Stomach (tissue), 4 donors: ENCODE results near the gene CRABP1.

Source experiments
- EP300 ChIP-seq: sonication (generic); formaldehyde crosslinking; IDR thresholded peaks from one replicate; pipeline ENCODE4 v1.6.1; 2017; ENCODE audit warnings: antibody characterized with exemption
- POLR2A ChIP-seq, 4 donors: fragments of 450-650 bp; IDR thresholded peaks; one replicate each; pipeline ENCODE4 v1.6.1; 2016; ENCODE audit warnings: antibody characterized with exemption in 4 of 4, control low read depth in 2 of 4, mild to moderate bottlenecking in 1 of 4, moderate library complexity in 1 of 4
- TF ChIP-seq, protein P1 (sequence below), 7 experiments: fragments of 450-650 bp in 4 of 7; fragments of 200-600 bp in 3 of 7; sonication (generic) in 3 of 7; IDR thresholded peaks; one replicate each; pipeline ENCODE4 v1.5.1; 2016 to 2019; ENCODE audit warnings: antibody characterized with exemption in 7 of 7, control low read depth in 2 of 7, mild to moderate bottlenecking in 1 of 7

DNA sequence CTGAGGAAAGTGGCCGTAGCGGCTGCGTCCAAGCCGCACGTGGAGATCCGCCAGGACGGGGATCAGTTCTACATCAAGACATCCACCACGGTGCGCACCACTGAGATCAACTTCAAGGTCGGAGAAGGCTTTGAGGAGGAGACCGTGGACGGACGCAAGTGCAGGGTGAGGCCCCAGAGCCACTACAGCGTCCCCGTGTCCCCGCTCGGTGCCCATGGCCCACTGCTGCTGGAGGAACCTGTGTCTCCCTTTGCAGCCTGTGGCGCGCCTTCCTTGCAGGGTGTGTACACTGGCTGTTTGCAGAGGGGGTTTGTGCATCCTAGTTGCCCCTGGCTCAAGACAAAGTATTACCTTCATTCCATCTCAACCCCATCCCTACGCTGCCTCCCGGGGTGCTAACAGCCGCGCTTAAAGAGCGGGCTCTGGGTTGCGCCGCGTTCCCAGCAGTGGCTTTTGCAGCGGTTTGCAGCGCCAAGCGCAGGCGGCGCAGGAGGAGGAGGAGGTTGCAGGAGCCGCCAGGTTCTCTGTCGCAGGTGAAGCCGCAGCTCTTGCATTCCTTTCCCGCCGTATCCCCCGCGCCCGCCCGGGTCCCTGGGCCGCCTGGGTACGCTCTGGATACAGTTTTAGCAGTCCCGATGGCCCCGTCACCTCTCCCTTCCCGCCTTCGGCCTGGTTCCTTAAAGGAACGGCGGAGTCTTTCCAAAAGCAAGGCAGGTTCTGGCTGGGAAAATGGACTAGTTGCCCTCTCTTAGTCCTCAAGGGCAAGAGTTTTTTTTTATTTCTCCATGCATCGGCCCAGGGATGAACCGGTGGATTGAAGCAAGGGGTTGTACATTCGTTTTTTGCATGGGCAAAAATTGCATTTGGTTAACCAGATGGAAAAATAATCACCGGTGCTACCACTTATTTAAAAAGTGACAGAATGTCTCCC is 1.2 kb downstream of the CRABP1 start:
- TF ChIP-seq, protein P1, sequence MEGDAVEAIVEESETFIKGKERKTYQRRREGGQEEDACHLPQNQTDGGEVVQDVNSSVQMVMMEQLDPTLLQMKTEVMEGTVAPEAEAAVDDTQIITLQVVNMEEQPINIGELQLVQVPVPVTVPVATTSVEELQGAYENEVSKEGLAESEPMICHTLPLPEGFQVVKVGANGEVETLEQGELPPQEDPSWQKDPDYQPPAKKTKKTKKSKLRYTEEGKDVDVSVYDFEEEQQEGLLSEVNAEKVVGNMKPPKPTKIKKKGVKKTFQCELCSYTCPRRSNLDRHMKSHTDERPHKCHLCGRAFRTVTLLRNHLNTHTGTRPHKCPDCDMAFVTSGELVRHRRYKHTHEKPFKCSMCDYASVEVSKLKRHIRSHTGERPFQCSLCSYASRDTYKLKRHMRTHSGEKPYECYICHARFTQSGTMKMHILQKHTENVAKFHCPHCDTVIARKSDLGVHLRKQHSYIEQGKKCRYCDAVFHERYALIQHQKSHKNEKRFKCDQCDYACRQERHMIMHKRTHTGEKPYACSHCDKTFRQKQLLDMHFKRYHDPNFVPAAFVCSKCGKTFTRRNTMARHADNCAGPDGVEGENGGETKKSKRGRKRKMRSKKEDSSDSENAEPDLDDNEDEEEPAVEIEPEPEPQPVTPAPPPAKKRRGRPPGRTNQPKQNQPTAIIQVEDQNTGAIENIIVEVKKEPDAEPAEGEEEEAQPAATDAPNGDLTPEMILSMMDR (IDR thresholded peaks at IDR 0.05): no peak
- no peak for TF ChIP-seq EP300
- TF ChIP-seq POLR2A (IDR thresholded peaks at IDR 0.05): no peak
